Measurements from ENCODE around the gene MRPL40. TPM values are rescaled to one million over a fixed set of nuclear protein-coding genes. Genes with fewer than 3 reads are reported as not detected.
"Not testable (repeated sequence)": the region's sequence is repeated elsewhere in the genome, so short reads cannot be mapped to it uniquely, and the experiment has no call there.

MRPL40 gene
- total RNA-seq, 1 experiment from 2014 or later = 47.3 TPM

DNA sequence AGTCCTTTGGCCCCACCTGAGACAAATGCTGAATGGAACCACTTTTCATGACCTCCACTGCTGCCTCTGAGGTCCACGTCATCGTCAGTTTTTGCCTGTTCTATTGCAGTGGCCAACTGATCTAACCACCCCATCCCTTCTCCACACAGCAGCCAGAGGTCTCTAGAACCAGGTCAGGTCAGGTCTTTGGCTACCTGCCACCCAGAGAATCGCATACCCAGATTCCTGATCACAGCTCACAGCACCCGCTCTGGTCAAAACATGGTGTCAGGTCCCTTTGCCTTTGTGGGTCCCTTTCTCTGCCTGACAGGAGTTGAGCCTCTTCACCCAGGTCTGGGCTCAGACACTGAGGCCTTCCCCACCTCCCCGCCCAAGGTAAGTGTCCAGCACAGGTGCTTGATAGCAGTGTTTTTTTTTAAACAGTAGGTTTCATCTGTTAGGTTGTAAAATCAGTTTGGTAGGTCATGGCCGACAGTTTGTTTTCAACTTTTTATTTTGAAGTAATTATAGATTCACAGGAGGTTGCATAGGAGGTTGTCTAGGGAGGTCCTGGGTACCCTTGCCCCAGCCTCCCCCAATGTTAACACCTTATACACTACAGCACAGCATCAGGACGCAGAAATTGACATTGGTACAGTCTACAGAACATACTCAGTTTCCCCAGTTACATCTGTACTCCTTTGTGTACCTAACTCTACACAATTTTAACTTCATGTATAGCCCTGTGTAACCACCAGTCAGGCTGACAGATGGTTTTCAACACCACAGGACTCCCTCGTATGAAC, 8.3 kb downstream of the MRPL40 start:
- no peak for DNase-seq (ENCODE audit: low read depth)

DNA sequence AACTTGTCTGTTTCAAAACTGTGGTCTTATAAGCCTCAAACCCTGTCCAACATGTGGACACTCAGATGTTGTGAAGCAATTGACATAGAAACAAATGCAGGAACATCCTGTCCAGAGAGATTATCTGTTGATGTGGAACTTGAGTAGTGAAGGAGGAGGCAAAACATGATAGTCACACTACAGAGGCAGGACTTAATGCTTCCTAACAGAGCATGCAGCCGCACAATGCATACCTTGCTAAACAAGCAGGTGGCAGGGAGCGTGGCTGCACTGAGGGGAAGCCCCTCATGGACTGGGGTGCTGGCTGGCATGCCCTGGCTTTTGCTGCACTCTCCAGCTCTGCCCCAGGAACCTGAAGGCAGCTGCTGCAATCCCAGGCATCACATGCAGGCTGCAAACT, 9.8 kb downstream of the MRPL40 start:
- DNase-seq (ENCODE audit: low read depth) = no peak

DNA sequence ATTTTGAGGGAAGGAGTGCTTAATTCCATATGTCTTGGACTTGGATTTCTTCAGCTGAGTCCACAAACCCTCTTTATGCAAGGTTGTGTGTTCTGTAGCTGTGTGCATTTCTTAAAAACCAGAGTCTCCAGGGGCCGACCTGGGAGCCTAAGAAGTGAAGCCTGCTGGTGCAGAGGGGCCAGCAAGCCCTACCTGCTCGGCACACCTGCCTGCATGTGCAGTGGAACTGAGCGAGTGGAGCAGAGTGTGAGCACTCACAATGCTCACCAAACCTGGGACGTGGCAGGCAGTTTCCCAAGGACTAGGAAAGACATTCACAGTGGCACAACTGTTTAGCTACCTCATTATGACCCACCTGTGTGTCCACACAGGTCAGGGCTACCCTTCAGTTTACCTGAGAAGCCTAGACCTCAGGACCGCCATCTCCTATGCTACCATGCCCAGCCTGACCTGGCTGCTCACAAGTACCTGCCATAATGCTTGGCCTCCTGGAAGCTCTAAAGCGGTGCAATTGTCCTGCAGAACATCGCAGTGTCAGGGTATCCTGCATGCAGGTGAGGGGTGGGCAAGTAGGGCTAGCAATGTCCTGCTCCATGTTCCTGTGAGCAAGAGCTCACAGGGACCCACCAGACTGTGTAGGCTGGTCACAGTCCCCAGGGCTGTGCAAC, 11.3 kb downstream of the MRPL40 start:
- DNase-seq (ENCODE audit: low read depth) = no peak

DNA sequence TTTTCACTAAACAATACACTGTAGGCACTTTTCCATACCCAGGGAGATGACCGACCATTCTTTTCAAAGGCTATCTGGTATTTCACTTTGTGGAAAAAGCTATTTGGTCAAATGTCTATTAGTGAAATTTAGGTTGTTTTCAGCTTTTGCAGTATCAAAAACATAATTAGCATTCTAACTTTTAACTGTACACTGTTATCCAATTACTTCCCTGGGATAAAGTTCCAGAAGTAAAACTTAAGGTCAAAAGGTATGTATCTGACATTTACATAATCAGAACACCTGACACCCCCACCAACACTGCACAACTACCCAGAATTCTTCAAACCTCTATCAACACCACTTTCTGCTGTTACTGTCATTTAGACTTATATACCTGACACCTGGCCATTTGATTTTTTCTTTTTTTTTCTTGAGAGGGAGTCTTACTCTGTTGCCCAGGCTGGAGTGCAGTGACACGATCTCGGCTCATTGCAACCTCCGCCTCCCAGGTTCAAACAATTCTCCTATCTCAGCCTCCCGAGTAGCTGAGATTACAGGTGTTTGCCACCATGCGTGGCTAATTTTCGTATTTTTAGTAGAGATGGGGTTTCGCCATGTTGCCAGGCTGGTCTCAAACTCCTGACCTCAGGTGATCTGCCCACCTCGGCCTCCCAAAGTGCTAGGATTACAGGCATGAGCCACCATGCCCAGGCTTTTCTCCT, 13.1 kb downstream of the MRPL40 start:
- not testable (repeated sequence) for DNase-seq (ENCODE audit: low read depth)

DNA sequence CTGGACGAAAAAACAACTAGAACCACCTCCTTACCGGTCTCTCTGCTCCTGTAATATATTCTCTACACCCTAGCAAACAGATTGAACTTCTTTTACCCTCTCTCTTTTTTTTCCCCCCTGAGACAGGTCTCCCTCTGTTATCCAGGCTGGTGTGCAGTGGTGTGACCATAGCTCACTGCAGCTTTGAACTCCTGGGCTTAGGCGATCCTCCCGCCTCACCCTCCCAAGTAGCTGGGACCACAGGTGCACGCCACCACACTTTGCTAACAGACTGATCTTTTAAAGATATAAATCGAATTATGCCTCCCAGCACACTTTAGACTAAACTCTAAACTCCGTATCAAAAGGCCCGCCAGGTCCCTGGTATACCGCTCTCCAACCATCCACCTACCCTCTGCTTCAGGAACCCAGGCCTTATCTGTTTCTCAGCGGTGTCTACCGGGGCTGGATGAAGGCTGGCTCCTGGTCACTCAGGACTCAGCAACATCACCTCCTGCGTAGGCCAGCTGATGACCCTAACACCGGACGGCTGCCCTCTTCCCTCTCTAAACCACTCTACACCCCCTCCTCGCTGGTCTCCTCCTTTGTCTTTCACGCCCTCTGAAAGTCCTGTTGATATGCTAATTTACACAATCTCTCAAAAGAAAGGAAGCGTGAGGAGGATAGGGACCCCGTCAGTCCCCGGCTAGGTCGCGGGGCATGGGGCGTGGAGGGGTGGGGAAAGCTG, 14.4 kb downstream of the MRPL40 start:
- no peak for DNase-seq (ENCODE audit: low read depth)

DNA sequence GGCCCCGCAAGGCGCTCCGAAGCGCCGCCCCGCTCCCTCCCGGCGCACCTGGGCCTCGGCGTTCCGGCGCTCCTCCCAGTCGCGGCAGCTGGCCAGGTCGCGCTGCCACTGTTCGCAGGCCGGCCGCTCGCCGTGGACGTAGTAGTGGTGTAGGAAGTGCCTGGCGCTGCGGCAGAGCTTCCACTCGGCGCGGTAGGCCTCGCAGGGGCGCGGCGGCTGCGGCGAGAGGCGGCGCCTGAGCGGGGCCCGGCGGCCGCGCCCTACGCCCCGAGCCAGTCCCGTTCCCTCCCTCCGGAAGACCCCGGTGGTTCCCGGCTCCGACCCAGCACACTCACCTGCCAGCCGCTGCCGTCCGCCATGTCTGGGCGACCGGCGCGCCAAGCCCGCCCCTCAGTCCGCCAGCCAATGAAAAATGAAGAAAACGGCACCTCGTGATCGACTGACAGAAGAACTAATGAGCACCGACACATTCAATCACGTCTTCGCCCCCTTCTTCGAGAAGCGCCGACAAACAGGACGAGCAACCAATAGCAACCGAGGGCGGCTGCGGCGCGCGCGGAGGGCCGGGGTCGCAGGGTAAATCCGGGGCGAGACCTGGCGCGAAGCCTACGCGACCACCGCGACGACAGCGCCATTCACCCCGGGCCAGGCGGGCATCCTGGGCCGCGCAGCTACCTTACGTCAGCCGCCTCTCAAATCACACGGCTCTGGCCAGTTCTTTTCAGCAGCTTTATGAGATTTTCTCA, 15.2 kb downstream of the MRPL40 start, which contains the start of gene C22orf39:
TSS of gene C22orf39 (minus strand) at position 382 of the 746 bp plus-strand sequence. CDS start at position 359, 23 bp downstream.
- peak; percentile 92 for DNase-seq (ENCODE audit: low read depth)

DNA sequence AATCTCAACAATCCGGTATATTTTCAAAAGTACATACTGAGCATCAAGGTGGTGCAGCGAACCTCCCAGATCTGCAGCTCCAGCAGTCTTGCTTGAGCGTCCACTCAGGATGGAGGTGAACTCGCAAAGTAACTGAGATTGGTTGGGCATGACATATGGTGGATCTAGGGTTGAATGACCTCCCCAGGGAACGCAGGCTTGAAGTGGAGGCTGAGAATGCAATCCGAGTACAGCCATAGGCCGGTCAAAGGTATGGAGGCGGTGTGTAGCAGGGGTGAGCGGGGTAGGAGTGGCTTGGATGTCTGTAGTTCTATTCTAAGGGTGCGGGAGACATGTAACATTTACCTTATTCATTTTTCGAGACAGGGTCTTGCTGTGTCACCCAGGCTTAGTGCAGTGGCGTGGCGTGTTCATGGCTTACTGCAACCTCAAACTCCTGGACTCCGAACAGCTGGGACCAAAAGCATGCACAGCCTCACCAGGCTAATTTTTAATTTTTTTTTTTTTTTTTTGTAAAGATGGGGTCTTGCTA, 15.8 kb downstream of the MRPL40 start:
- DNase-seq (ENCODE audit: low read depth) = peak; percentile 31

DNA sequence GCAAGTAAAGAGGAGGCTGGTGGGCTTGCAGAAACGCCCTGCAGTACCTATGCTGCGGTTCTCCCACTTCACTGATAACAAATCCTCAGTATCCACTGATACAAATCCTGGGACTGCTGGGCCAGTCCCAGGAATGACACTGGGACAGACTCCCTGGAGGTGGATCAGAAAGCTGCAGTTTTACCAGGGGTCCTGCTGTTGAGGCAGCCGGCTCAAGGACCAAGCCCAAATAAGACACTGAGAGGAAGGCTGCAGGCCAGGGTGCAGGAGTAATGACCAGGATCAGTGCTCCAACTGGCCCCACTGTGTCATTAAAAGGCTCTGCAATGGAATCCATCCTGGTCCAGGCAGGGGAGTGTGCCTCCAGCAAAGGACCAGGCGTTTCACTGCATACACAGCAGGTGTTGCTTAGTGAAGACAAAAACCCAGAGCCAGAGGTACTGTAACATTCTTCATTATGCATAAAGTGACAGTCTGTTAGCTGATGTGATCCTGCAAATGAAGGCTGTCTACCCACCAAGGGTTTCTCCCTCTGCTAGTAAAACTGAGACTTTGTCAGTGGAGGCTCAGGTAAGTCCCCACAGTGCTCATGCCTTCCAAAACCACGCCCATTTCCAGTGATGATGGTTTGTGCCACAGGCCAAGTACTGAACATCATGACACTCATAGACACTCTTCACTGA, 16.5 kb downstream of the MRPL40 start:
- DNase-seq (ENCODE audit: low read depth) = no peak

DNA sequence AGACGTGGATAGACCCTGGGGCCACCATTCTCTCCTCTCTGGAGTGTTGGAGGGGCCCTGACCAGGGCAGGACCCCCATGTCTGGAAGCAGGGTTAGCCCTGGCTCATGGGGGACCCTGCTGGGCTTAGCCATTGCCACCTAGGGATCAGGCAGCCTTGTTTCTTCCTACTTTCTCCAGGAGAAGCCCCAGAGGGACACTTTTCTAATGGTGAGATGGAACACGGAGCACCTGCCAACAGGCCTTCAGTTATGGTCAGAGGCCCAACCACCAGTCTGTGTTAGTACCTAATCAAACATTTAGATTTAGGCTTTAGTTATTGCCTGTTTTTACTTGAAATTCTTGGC, 17.1 kb downstream of the MRPL40 start:
- DNase-seq (ENCODE audit: low read depth) = no peak

DNA sequence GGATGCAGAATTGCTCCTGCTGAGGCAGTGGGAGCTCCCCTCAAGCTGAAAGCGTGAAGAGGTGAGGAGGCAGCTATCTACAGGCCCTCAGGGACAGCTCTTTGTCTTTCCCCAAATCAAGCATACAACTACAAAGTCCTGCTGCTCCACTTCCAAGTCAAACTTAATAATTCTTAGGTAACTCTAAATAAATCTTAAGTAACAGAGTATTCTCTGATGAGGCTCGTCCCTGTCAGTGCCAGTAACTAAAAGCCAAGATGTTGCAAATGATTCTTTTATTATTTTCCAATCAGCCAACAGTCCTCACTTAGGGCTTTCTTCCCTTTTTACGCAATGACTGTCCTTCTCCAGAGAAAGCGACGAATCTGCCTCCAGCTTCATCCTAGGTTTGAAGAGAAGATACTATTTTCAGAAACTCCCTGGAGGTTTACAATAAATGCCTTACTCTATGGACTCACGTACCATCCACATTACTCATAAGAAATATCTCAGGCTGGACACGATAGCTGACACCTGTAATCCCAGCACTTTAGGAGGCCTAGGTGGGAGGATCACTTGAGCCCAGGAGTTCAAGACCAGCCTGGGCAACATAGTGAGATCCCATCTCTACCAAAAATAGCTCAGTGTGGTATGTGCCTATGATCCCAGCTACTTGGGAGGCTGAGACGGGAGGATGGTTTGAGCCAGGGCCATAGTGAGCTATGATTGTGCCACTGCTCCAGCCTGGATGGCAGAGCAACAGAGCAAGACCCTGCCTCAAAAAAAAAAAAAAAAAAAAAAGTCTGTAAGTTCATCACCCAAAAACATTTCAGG, 18.2 kb downstream of the MRPL40 start:
- no peak for DNase-seq (ENCODE audit: low read depth)

DNA sequence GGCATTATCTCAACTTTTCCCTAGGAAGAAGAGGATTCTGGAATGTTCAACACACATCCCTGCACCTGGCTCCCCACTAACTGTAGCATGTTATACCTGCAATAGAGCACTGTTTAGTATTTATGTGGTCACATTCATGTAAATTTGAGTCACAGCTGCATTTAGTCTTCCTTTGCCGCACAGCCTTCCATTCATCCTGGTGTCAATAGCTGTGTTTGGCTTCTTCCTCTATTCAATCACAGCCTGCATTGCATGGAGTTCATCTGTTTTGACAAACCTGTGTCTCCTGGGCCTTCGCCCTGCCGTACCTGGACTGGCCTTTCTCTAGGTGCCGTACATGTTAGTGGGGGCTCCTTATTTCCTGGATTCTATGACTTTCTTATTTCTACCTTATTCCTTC, 19.2 kb downstream of the MRPL40 start:
- no peak for DNase-seq (ENCODE audit: low read depth)

DNA sequence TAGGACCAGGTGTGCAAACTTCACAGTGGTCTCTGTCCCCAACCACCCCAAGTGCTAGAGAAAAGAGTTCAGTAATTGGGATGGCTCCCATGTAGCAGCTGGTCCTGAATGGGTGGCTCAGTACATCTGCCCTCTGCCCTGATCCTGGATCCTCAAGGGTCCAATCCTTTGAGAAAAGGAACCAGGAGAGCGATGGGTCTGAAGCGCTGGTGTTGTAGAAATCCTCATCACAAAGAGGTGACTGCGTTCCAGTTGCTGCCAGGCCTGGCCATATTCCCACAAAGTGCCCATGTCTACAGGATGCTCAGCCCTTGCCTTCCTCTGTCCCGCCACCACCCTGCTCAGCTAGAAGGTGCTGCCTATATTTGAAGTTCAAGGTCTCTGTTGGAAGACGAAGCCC, 21.4 kb downstream of the MRPL40 start:
- no peak for DNase-seq (ENCODE audit: low read depth)

DNA sequence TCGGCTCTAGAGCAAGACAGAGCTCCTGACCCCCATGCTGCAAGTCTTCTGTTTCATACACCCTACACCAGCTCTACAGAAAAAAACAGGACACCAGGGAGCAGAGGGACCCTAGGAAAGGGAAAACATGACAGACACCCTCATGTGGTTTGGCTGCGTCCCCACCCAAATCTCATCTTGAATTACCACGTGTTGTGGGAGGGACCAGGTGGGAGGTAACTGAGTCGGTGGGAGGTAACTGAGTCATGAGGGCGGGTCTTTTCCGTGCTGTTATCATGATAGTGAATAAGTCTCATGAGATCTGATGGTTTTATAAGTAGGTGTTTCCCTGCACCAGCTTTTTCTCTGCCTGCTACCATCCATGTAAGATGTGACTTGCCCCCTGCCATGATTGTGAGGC, 21.8 kb downstream of the MRPL40 start:
- DNase-seq (ENCODE audit: low read depth) = no peak

DNA sequence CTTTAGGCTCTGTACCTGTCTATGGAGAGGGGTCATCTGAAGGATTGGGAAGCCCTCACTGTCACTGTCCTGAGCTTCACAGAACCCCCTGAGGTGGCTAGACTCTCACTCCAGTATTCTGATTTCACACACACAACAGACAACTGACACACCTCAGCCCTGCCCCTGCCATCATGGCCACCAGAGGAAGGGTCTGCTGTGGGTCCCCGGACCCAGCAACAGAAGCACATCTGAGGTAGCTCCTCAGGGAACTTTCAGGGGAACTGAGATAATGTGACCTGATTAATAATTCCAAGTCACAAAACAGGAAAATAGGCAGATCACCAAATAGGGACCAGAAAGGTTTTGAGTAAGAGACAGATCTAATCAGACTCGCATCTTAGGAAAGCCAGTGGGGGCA, 22.7 kb downstream of the MRPL40 start:
- DNase-seq (ENCODE audit: low read depth) = no peak

DNA sequence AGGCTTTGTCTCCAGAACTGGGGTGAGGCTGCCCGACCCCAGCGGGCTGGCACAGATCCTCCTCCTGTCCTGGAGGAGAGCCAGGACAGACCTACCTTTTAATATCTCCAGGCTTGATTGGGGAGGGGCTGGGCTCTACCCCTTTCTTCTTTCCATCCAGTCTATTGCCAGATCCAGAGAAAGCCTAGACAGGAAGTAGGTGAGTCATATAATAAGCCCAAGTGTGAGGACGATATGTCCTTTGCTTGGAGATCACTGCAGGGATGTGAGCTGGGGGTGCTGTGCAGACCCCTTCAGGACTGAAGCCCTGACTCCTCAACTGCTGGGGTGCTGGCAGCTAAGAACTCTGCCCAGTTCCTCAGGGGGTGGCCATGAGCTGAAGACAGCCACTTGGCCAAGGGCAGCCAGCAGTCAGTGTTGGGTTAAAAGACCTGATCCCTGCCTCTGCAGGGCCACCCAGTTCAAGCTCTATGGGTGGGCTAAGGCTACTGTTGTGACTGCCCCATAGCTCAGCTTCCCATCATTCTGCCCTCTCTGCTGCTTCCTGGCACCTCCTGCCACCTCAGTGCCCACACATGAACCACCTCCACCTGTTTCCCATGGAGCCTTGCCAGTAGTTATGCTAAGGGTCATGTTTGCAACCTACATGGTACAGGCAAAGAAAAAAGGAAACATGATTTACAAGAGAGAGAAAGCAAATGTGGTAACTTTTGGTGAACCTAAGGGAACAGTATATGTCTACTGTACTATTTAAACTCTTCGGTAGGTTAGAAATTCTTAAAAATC, 23.4 kb downstream of the MRPL40 start:
- DNase-seq (ENCODE audit: low read depth) = peak; percentile 43

DNA sequence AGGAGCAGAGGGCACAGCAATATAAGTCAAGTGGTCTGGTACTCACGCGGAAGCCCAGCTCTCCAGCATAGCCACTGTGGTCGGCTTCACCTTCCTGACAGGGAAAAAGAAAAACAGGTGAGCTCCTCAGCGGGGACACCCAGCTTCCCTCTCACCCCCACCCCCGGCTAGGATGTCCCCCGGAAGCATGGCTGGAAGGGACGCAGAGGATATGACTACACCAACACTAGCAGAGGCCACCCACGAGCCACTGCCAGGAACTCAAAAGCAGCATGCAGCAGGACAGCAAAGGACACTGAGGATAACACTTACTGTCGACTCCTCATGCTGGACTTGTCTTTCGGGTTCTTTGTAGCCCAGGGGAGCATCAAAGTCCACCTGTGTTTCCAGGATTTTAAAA, 24.2 kb downstream of the MRPL40 start:
- no peak for DNase-seq (ENCODE audit: low read depth)

DNA sequence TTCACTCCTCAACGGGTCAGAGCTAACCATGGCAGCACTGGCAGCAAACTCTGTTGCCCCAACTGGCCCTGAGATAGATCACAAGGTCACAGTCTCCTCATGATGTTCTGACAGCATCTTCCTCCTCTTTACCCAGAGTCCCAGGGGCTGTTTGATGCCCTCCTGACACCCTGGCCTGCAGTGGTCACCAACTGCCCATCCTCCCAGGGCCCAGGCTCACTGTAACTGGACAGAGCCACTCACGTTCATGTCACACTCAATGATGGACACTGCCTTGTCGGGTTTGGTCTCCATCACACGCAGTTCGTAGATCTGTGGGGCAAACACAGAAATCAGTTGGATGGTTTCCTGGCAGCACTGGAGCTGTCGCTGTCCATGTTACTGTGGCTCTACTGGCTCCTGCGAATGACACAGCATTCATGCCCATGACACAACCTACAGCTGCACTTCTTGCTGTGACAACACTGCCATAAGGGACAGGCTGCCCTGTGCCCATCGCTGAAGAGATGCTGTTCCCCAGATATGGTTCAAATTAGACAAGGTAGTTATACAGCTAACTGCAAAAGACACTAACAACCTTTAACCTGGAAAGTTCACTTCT, 25.6 kb downstream of the MRPL40 start:
- no peak for DNase-seq (ENCODE audit: low read depth)

DNA sequence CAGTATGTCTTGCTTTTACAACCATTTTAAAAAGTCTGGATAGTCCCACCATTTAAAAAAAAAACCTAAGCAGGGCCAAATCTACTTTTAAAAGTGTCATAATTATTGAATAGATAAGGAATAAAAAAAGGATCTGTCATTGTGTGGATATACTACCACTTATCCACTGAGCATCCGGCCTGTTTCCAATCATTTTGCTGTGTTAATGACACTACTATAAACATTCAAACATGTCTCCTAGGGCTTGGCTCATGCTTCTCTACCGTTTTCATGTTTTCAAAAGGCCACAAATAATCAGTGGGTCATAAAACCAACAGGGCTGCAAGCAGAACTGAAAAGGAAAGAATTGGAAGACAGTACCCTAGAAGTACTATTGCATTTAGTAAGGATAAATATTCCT, 27.7 kb downstream of the MRPL40 start:
- DNase-seq (ENCODE audit: low read depth) = no peak

Data from HT1080 (cell line).